Activated CD8-positive, alpha-beta T cell treated with anti-CD3 and anti-CD28 coated beads for 36 hours (primary cell): Measurements from ENCODE around the gene CDRT15L2. TPM values are rescaled to one million over a fixed set of nuclear protein-coding genes. Genes with fewer than 3 reads are reported as not detected.
"Not testable (repeated sequence)": the region's sequence is repeated elsewhere in the genome, so short reads cannot be mapped to it uniquely, and the experiment has no call there.

Experiments
- ATAC-seq: fragments of 200-7000 bp; cut with Tn5 transposase; one replicate; pipeline ENCODE4 v1.10.0; 2021; ENCODE audit warnings: mild to moderate bottlenecking, moderate library complexity
- CTCF ChIA-PET: fragments of 350-600 bp; sonication (Branson Sonifier 250); formaldehyde crosslinking; loops from one replicate; lab custom pipeline; 2021; ENCODE audit warnings: antibody characterized with exemption; lab: Charles Lee
- POLR2A ChIA-PET: fragments of 350-600 bp; sonication (Branson Sonifier 250); formaldehyde crosslinking; loops from one replicate; lab custom pipeline; 2021; ENCODE audit warnings: antibody characterized with exemption; lab: Charles Lee
- DNase-seq: peaks from one replicate; pipeline ENCODE4 v3.0.0-alpha.2; 2020
- H3K27ac Mint-ChIP-seq: one replicate; pipeline ENCODE4 v1.8.0; 2021; ENCODE audit warnings: mild to moderate bottlenecking, mixed read lengths
- H3K27me3 Mint-ChIP-seq: one replicate; pipeline ENCODE4 v1.8.0; 2021; ENCODE audit warnings: mixed read lengths
- H3K36me3 Mint-ChIP-seq: one replicate; pipeline ENCODE4 v1.8.0; 2021; ENCODE audit warnings: low read depth, mixed read lengths
- H3K4me1 Mint-ChIP-seq: one replicate; pipeline ENCODE4 v1.8.0; 2021; ENCODE audit warnings: low read depth, mixed read lengths
- H3K4me3 Mint-ChIP-seq: one replicate; pipeline ENCODE4 v1.8.0; 2021; ENCODE audit warnings: mild to moderate bottlenecking, moderate library complexity, mixed read lengths
- H3K9me3 Mint-ChIP-seq: one replicate; pipeline ENCODE4 v1.8.0; 2021; ENCODE audit warnings: mixed read lengths
- CTCF ChIP-seq: fragments of 200-600 bp; IDR thresholded peaks from one replicate; pipeline ENCODE4 v1.8.0; 2022; ENCODE audit warnings: antibody characterized with exemption, mild to moderate bottlenecking
- intact Hi-C: fragments of 100-400 bp; cut with micrococcal nuclease; formaldehyde crosslinking; loops from one replicate; pipeline ENCODE4 v1.10.0; 2022
- total RNA-seq, 2 experiments: library from RNA; stranded (reverse); gene quantifications; one replicate each; pipeline ENCODE4 v1.2.3, GENCODE V29; 2021

CDRT15L2 gene
- total RNA-seq, 2 experiments from 2014 or later = not detected

GRCh38 chr17:20573216-20573615 is 6.3 kb upstream of the CDRT15L2 start:
- H3K4me1 Mint-ChIP-seq, H3K9me3 Mint-ChIP-seq, intact Hi-C loops, ATAC-seq, H3K4me3 Mint-ChIP-seq, CTCF ChIA-PET, H3K27ac Mint-ChIP-seq, DNase-seq, POLR2A ChIA-PET, H3K27me3 Mint-ChIP-seq, H3K36me3 Mint-ChIP-seq: not testable (repeated sequence)

GRCh38 chr17:20575071-20575470 is 4.5 kb upstream of the CDRT15L2 start:
- POLR2A ChIA-PET, CTCF ChIA-PET, H3K27ac Mint-ChIP-seq, intact Hi-C loops, DNase-seq, H3K9me3 Mint-ChIP-seq, H3K4me3 Mint-ChIP-seq, H3K4me1 Mint-ChIP-seq, ATAC-seq, H3K27me3 Mint-ChIP-seq, H3K36me3 Mint-ChIP-seq: not testable (repeated sequence)

- H3K9me3 Mint-ChIP-seq, H3K4me1 Mint-ChIP-seq, POLR2A ChIA-PET, H3K27me3 Mint-ChIP-seq, DNase-seq, ATAC-seq, H3K4me3 Mint-ChIP-seq, CTCF ChIA-PET, H3K36me3 Mint-ChIP-seq, intact Hi-C loops, H3K27ac Mint-ChIP-seq: not testable (repeated sequence)
These were observed 4.5 kb downstream of the CDRT15L2 start for GRCh38 chr17:20583891-20584577.

GRCh38 chr17:20588744-20589453 is 9.4 kb downstream of the CDRT15L2 start:
- DNase-seq, ATAC-seq, H3K4me1 Mint-ChIP-seq, H3K9me3 Mint-ChIP-seq, H3K27me3 Mint-ChIP-seq, CTCF ChIA-PET, POLR2A ChIA-PET, H3K27ac Mint-ChIP-seq, intact Hi-C loops, H3K36me3 Mint-ChIP-seq, H3K4me3 Mint-ChIP-seq: not testable (repeated sequence)

- POLR2A ChIA-PET, H3K9me3 Mint-ChIP-seq, intact Hi-C loops, H3K4me3 Mint-ChIP-seq, H3K27me3 Mint-ChIP-seq, CTCF ChIA-PET, H3K27ac Mint-ChIP-seq, ATAC-seq, H3K4me1 Mint-ChIP-seq, H3K36me3 Mint-ChIP-seq, DNase-seq: not testable (repeated sequence)
These were observed 9.9 kb downstream of the CDRT15L2 start for GRCh38 chr17:20589454-20589810.

- H3K4me3 Mint-ChIP-seq, intact Hi-C loops: not testable (repeated sequence)
These were observed 11.5 kb downstream of the CDRT15L2 start for GRCh38 chr17:20591040-20591439.

GRCh38 chr17:20605568-20605967 is 26.0 kb downstream of the CDRT15L2 start:
- ATAC-seq, POLR2A ChIA-PET, H3K9me3 Mint-ChIP-seq, H3K27me3 Mint-ChIP-seq, intact Hi-C loops, CTCF ChIA-PET, H3K36me3 Mint-ChIP-seq, H3K27ac Mint-ChIP-seq, H3K4me3 Mint-ChIP-seq, H3K4me1 Mint-ChIP-seq, DNase-seq: not testable (repeated sequence)

More at GRCh38 chr17:20591040-20591439, 11.5 kb downstream of the CDRT15L2 start:
- DNase-seq, H3K4me1 Mint-ChIP-seq, CTCF ChIA-PET, H3K36me3 Mint-ChIP-seq, H3K27me3 Mint-ChIP-seq, POLR2A ChIA-PET, H3K27ac Mint-ChIP-seq, ATAC-seq, H3K9me3 Mint-ChIP-seq: not testable (repeated sequence)

- H3K4me1 Mint-ChIP-seq, H3K4me3 Mint-ChIP-seq, ATAC-seq, intact Hi-C loops, CTCF ChIA-PET, H3K27me3 Mint-ChIP-seq, DNase-seq, H3K27ac Mint-ChIP-seq, H3K9me3 Mint-ChIP-seq, H3K36me3 Mint-ChIP-seq, POLR2A ChIA-PET: not testable (repeated sequence)
These were observed 30.0 kb downstream of the CDRT15L2 start for GRCh38 chr17:20609490-20609889.

- intact Hi-C loops = no loop called here
- no peaks in the 10 kb centered on the region for H3K36me3 Mint-ChIP-seq
- H3K9me3 Mint-ChIP-seq = no peaks in the 10 kb centered on the region
- DNase-seq (no peak), ATAC-seq (no peak)
- no peak overlapping the region for H3K4me3 Mint-ChIP-seq
- no peak for TF ChIP-seq CTCF
- POLR2A ChIA-PET = no interaction called here
- H3K27me3 Mint-ChIP-seq = no peaks in the 10 kb centered on the region
- H3K4me1 Mint-ChIP-seq = no peaks in the 10 kb centered on the region
- CTCF ChIA-PET = no interaction called here
- no peak overlapping the region for H3K27ac Mint-ChIP-seq
These were observed 31.8 kb downstream of the CDRT15L2 start for GRCh38 chr17:20611309-20611708.
